ENCODE results near the gene LMBR1.

GRCh38 chr7:156875766-156876165, 17.2 kb downstream of the LMBR1 start:
- no peak for TF ChIP-seq TAF1 (IDR thresholded peaks at IDR 0.05; ENCODE audit: borderline replicate concordance, insufficient read depth, low read length)
- TF ChIP-seq SIN3A (IDR thresholded peaks at IDR 0.05; ENCODE audit: borderline replicate concordance, insufficient read depth, low read length): no peak
- TF ChIP-seq POLR2AphosphoS5 (IDR thresholded peaks at IDR 0.05; ENCODE audit: low read depth, low read length): no peak
- TF ChIP-seq REST (IDR thresholded peaks at IDR 0.05; ENCODE audit: insufficient read depth in 1 of 2, low read depth in 2 of 2, low read length in 2 of 2): no peak
- TF ChIP-seq FOXP2 (optimal IDR thresholded peaks at IDR 0.05; ENCODE audit: borderline replicate concordance, extremely low read depth, extremely low read length, insufficient read depth): no peak

Measured in PFSK-1 (cell line).